ENCODE results near the gene KIF25.
"Not testable (repeated sequence)": the region's sequence is repeated elsewhere in the genome, so short reads cannot be mapped to it uniquely, and the experiment has no call there.

Gene KIF25

GRCh38 chr6:167974640-167975344 lies 22.7 kb upstream of the KIF25 start:
- H3K4me3 ChIP-seq (ENCODE audit: low read depth, low read length), result no peak overlapping the region

GRCh38 chr6:167975458-167975857 lies 22.0 kb upstream of the KIF25 start:
- no peak overlapping the region for H3K4me3 ChIP-seq (ENCODE audit: low read depth, low read length)

GRCh38 chr6:167976116-167976657 lies 21.3 kb upstream of the KIF25 start:
- not testable (repeated sequence) for H3K4me3 ChIP-seq (ENCODE audit: low read depth, low read length)

GRCh38 chr6:167976708-167977107 lies 20.8 kb upstream of the KIF25 start:
- H3K4me3 ChIP-seq (ENCODE audit: low read depth, low read length), result no peak overlapping the region

- no peak overlapping the region for H3K4me3 ChIP-seq (ENCODE audit: low read depth, low read length)
Observed at GRCh38 chr6:167977717-167978467, 19.6 kb upstream of the KIF25 start.

GRCh38 chr6:167978607-167979006 lies 18.9 kb upstream of the KIF25 start:
- H3K4me3 ChIP-seq (ENCODE audit: low read depth, low read length), result no peak overlapping the region

- no peak overlapping the region for H3K4me3 ChIP-seq (ENCODE audit: low read depth, low read length)
Observed at GRCh38 chr6:167979436-167980139, 17.9 kb upstream of the KIF25 start.

- H3K4me3 ChIP-seq (ENCODE audit: low read depth, low read length), result no peak overlapping the region
Observed at GRCh38 chr6:167980911-167981580, 16.4 kb upstream of the KIF25 start.

GRCh38 chr6:167981916-167982462 lies 15.5 kb upstream of the KIF25 start:
- H3K4me3 ChIP-seq (ENCODE audit: low read depth, low read length), result no peak overlapping the region

GRCh38 chr6:167984144-167984719 lies 13.2 kb upstream of the KIF25 start:
- no peak overlapping the region for H3K4me3 ChIP-seq (ENCODE audit: low read depth, low read length)

- no peak overlapping the region for H3K4me3 ChIP-seq (ENCODE audit: low read depth, low read length)
Observed at GRCh38 chr6:167984876-167985604, 12.4 kb upstream of the KIF25 start.

- no peak overlapping the region for H3K4me3 ChIP-seq (ENCODE audit: low read depth, low read length)
Observed at GRCh38 chr6:167985911-167986595, 11.4 kb upstream of the KIF25 start.

GRCh38 chr6:167987396-167988153 lies 9.9 kb upstream of the KIF25 start:
- no peak overlapping the region for H3K4me3 ChIP-seq (ENCODE audit: low read depth, low read length)

- H3K4me3 ChIP-seq (ENCODE audit: low read depth, low read length), result no peak overlapping the region
Observed at GRCh38 chr6:167988154-167988495, 9.3 kb upstream of the KIF25 start.

GRCh38 chr6:167988945-167989841 lies 8.3 kb upstream of the KIF25 start:
- H3K4me3 ChIP-seq (ENCODE audit: low read depth, low read length), result no peak overlapping the region

- H3K4me3 ChIP-seq (ENCODE audit: low read depth, low read length), result no peak overlapping the region
Observed at GRCh38 chr6:167990016-167990945, 7.2 kb upstream of the KIF25 start.
